H1 (cell line): Measurements from ENCODE around the gene PPP2R2C. TPM values are rescaled to one million over a fixed set of nuclear protein-coding genes. Genes with fewer than 3 reads are reported as not detected.

Experiments used
- CTCF ChIA-PET: fragments of 300-600 bp; sonication (Branson Sonifier 250); formaldehyde crosslinking; loops from one replicate; lab custom pipeline; 2021; ENCODE audit not compliant: partially characterized antibody; lab: Charles Lee
- POLR2A ChIA-PET: fragments of 300-600 bp; sonication (Branson Sonifier 250); formaldehyde crosslinking; loops from one replicate; lab custom pipeline; 2021; ENCODE audit warnings: inconsistent platforms; ENCODE audit not compliant: partially characterized antibody; lab: Charles Lee
- DNase-seq, 2 experiments: peaks; one replicate each; pipeline versions ENCODE4 v3.0.0 to v3.0.0-alpha.2; 2010 to 2022; ENCODE audit warnings: low spot score in 2 of 2, low read depth in 1 of 2, mixed read lengths in 1 of 2
- FAIRE-seq: peaks from 2 replicates; lab custom pipeline; 2011; peaks lifted over from hg19 to GRCh38; lab: Jason Lieb, UNC
- H2AFZ ChIP-seq: 2 replicates; pipeline ENCODE4 v1.8.1; 2012; ENCODE audit warnings: low read length, inconsistent platforms
- H2AK5ac ChIP-seq: 2 replicates; pipeline ENCODE4 v1.6.1; 2013; ENCODE audit warnings: low read depth, low read length
- H2BK120ac ChIP-seq: replicated peaks from 2 replicates; pipeline ENCODE3; 2013; ENCODE audit warnings: low read depth, low read length, inconsistent platforms
- H2BK12ac ChIP-seq: 2 replicates; pipeline ENCODE4 v1.6.1; 2013; ENCODE audit warnings: low read depth, low read length
- H2BK15ac ChIP-seq: 2 replicates; pipeline ENCODE4 v1.6.1; 2013; ENCODE audit warnings: low read length
- H2BK20ac ChIP-seq: 2 replicates; pipeline ENCODE4 v1.6.1; 2013; ENCODE audit warnings: low read length
- H2BK5ac ChIP-seq: 2 replicates; pipeline ENCODE4 v1.6.1; 2013; ENCODE audit warnings: low read depth, low read length
- H3K14ac ChIP-seq: 2 replicates; pipeline ENCODE4 v1.6.1; 2013; ENCODE audit warnings: inconsistent platforms; ENCODE audit not compliant: insufficient read length
- H3K18ac ChIP-seq: 2 replicates; pipeline ENCODE4 v1.6.1; 2013; ENCODE audit warnings: low read length; ENCODE audit errors: extremely low read depth
- H3K23ac ChIP-seq: 2 replicates; pipeline ENCODE4 v1.6.1; 2013; ENCODE audit warnings: inconsistent platforms; ENCODE audit not compliant: insufficient read length
- H3K23me2 ChIP-seq: 2 replicates; pipeline ENCODE4 v1.6.1; 2013; ENCODE audit warnings: low read depth, low read length
- H3K27ac ChIP-seq: 2 replicates; pipeline ENCODE4 v1.6.1; 2011; ENCODE audit warnings: low read depth, low read length, inconsistent platforms
- H3K27me3 ChIP-seq, 4 experiments: replicated peaks in 1 of 4; 1 replicate in 1 of 4; 2 replicates in 3 of 4; pipeline versions ENCODE4 v1.6.1 to v1.8.1; 2011 to 2013; ENCODE audit warnings: low read length in 3 of 4, mild to moderate bottlenecking in 3 of 4, inconsistent platforms in 2 of 4, mixed read lengths in 2 of 4, moderate library complexity in 1 of 4; ENCODE audit not compliant: control insufficient read depth in 3 of 4, insufficient read depth in 3 of 4; ENCODE audit errors: extremely low read depth in 1 of 4
- H3K36me3 ChIP-seq, 4 experiments: 2 replicates each; pipeline versions ENCODE4 v1.6.1 to v1.8.1; 2011 to 2013; ENCODE audit warnings: mild to moderate bottlenecking in 4 of 4, low read length in 3 of 4, moderate library complexity in 2 of 4, control low read depth in 1 of 4, inconsistent platforms in 1 of 4; ENCODE audit not compliant: insufficient read depth in 4 of 4, control insufficient read depth in 2 of 4
- H3K4ac ChIP-seq: replicated peaks from 2 replicates; pipeline ENCODE3; 2013; ENCODE audit warnings: low read length, low read depth, mixed read lengths, inconsistent platforms; ENCODE audit not compliant: insufficient read length
- H3K4me1 ChIP-seq, 4 experiments: replicated peaks in 1 of 4; 1 replicate in 1 of 4; 2 replicates in 3 of 4; pipeline versions ENCODE4 v1.6.1 to v1.8.1; 2011 to 2013; ENCODE audit warnings: low read length in 3 of 4, inconsistent platforms in 2 of 4, mixed read lengths in 1 of 4; ENCODE audit not compliant: insufficient read depth in 4 of 4, control insufficient read depth in 3 of 4
- H3K4me2 ChIP-seq, 2 experiments: 2 replicates each; pipeline versions ENCODE4 v1.6.1 to v1.8.1; 2011 to 2013; ENCODE audit warnings: low read depth in 2 of 2, low read length in 2 of 2, control low read depth in 1 of 2, inconsistent platforms in 1 of 2, mild to moderate bottlenecking in 1 of 2; ENCODE audit not compliant: insufficient read depth in 1 of 2
- H3K4me3 ChIP-seq, 4 experiments: fragments of 200-600, 300-600 bp in 1 of 4; sonication (generic), shearing (Covaris generic), sonication (Bioruptor Twin) in 1 of 4; 2 replicates each; pipeline versions ENCODE4 v1.5.1 to v1.8.1; 2011 to 2016; ENCODE audit warnings: low read length in 4 of 4, low read depth in 3 of 4, control low read depth in 2 of 4, inconsistent platforms in 2 of 4, mild to moderate bottlenecking in 2 of 4, mixed read lengths in 1 of 4, moderate library complexity in 1 of 4; ENCODE audit not compliant: insufficient read depth in 2 of 4; ENCODE audit errors: extremely low read depth in 1 of 4
- H3K56ac ChIP-seq: replicated peaks from 2 replicates; pipeline ENCODE3; 2013; ENCODE audit warnings: low read depth, mild to moderate bottlenecking, mixed read lengths, low read length, inconsistent platforms; ENCODE audit not compliant: insufficient read length
- H3K79me1 ChIP-seq: 2 replicates; pipeline ENCODE4 v1.6.1; 2013; ENCODE audit warnings: low read depth, low read length, control low read depth
- H3K79me2 ChIP-seq, 2 experiments: 2 replicates each; pipeline versions ENCODE4 v1.6.1 to v1.8.1; 2012 to 2013; ENCODE audit warnings: low read length in 2 of 2, mild to moderate bottlenecking in 2 of 2, inconsistent platforms in 1 of 2; ENCODE audit not compliant: insufficient read depth in 2 of 2, control insufficient read depth in 1 of 2
- H3K9ac ChIP-seq, 4 experiments: replicated peaks in 1 of 4; 1 replicate in 1 of 4; 2 replicates in 3 of 4; pipeline versions ENCODE4 v1.6.1 to v1.8.1; 2011 to 2013; ENCODE audit warnings: low read depth in 3 of 4, low read length in 3 of 4, control low read depth in 2 of 4, mild to moderate bottlenecking in 2 of 4, moderate library complexity in 2 of 4, inconsistent platforms in 1 of 4; ENCODE audit errors: extremely low read depth in 1 of 4
- H3K9me3 ChIP-seq, 2 experiments: 2 replicates each; pipeline versions ENCODE4 v1.6.1 to v1.8.1; 2012 to 2013; ENCODE audit warnings: mild to moderate bottlenecking in 2 of 2, moderate library complexity in 2 of 2, control low read depth in 1 of 2, inconsistent platforms in 1 of 2, low read depth in 1 of 2, low read length in 1 of 2, mixed read lengths in 1 of 2; ENCODE audit not compliant: insufficient read depth in 2 of 2
- H4K20me1 ChIP-seq, 2 experiments: replicated peaks in 1 of 2; 2 replicates each; pipeline versions ENCODE3 to v1.8.1; 2011 to 2013; ENCODE audit warnings: inconsistent platforms in 2 of 2, low read length in 2 of 2, mild to moderate bottlenecking in 1 of 2; ENCODE audit not compliant: insufficient read depth in 2 of 2, control insufficient read depth in 1 of 2
- H4K5ac ChIP-seq: 2 replicates; pipeline ENCODE4 v1.6.1; 2013; ENCODE audit warnings: low read length, low read depth, mixed read lengths, inconsistent platforms; ENCODE audit not compliant: insufficient read length
- H4K8ac ChIP-seq: 2 replicates; pipeline ENCODE4 v1.8.0; 2013; ENCODE audit warnings: mild to moderate bottlenecking, moderate library complexity, low read length, inconsistent platforms; ENCODE audit not compliant: insufficient read depth; ENCODE audit errors: extremely low read depth
- H4K91ac ChIP-seq: replicated peaks from 2 replicates; pipeline ENCODE3; 2013; ENCODE audit warnings: low read length, mixed read lengths, inconsistent platforms; ENCODE audit not compliant: insufficient read length
- CHD1 ChIP-seq: IDR thresholded peaks from 2 replicates; pipeline ENCODE4 v1.6.1; 2012; ENCODE audit warnings: low read depth, low read length, improper control_type of control experiment
- CREB1 ChIP-seq: IDR thresholded peaks from 2 replicates; pipeline ENCODE4 v1.6.1; 2012; ENCODE audit warnings: inconsistent platforms
- EP300 ChIP-seq, 2 experiments: IDR thresholded peaks; 1 replicate in 1 of 2; 2 replicates in 1 of 2; pipeline ENCODE4 v1.6.1; 2011 to 2012; ENCODE audit warnings: low read depth in 2 of 2, low read length in 2 of 2, mild to moderate bottlenecking in 2 of 2, borderline replicate concordance in 1 of 2, inconsistent platforms in 1 of 2, moderate library complexity in 1 of 2
- GTF2F1 ChIP-seq: IDR thresholded peaks from 2 replicates; pipeline ENCODE4 v1.6.1; 2012; ENCODE audit warnings: low read depth, low read length, improper control_type of control experiment, borderline replicate concordance
- PHF8 ChIP-seq: fragments of 200-600 bp; sonication (generic); conservative IDR thresholded peaks from 2 replicates; pipeline ENCODE4 v1.7.1; 2012; ENCODE audit warnings: low read depth, mild to moderate bottlenecking, inconsistent platforms, low read length, moderate library complexity
- POLR2A ChIP-seq, 2 experiments: IDR thresholded peaks; 1 replicate in 1 of 2; 2 replicates in 1 of 2; pipeline ENCODE4 v1.6.1; 2011; ENCODE audit warnings: low read depth in 2 of 2, low read length in 2 of 2, mild to moderate bottlenecking in 2 of 2; ENCODE audit errors: control extremely low read depth in 1 of 2
- POU5F1 ChIP-seq: IDR thresholded peaks from 2 replicates; pipeline ENCODE4 v1.6.1; 2011; ENCODE audit warnings: low read depth, mild to moderate bottlenecking, low read length, moderate library complexity
- RFX5 ChIP-seq: IDR thresholded peaks from 2 replicates; pipeline ENCODE4 v1.6.1; 2011; ENCODE audit warnings: low read depth, low read length, improper control_type of control experiment, borderline replicate concordance
- RXRA ChIP-seq: IDR thresholded peaks from 2 replicates; pipeline ENCODE4 v1.6.1; 2011; ENCODE audit warnings: low read depth, mild to moderate bottlenecking, low read length, moderate library complexity; ENCODE audit not compliant: insufficient read depth
- WGBS, 2 experiments: shearing (Covaris generic) in 1 of 2; methylation state at CpG; one replicate each; pipeline versions ENCODE4 v1.1.6 to v1.1.7; 2013 to 2015; ENCODE audit warnings: low lambda C conversion rate in 2 of 2, mixed read lengths in 2 of 2, inconsistent platforms in 1 of 2, low coverage in 1 of 2, missing lambda C conversion rate in 1 of 2; ENCODE audit not compliant: insufficient replicate concordance in 2 of 2, insufficient coverage in 1 of 2, insufficient read length in 1 of 2; ENCODE audit errors: extremely low coverage in 1 of 2, missing lambda C conversion rate in 1 of 2; 5-methylcytosine and 5-hydroxymethylcytosine counted together
- polyA plus RNA-seq, 7 experiments: library from polyadenylated mRNA; depleted of rRNA in 3 of 7; stranded (reverse) in 5 of 7; unstranded in 2 of 7; fragments of >200 nt in 5 of 7; fragments of 200-250 nt in 2 of 7; gene quantifications; 1 replicate in 5 of 7; 2 replicates in 1 of 7; 4 replicates in 1 of 7; pipeline versions ENCODE4 v1.2.1 to v1.2.3, GENCODE V29; 2011 to 2013; ENCODE audit warnings: missing spikeins in 2 of 7, mixed read lengths in 2 of 7
- total RNA-seq: library from RNA; stranded (reverse); fragmentation: NEBNext Ultra II Directional; extraction: Animal tissue kit (Norgen Biotek cat#: 25700); gene quantifications from 2 replicates; pipeline ENCODE4 v1.2.1, GENCODE V29; 2021

The PPP2R2C gene
- total and polyA plus RNA-seq, 2 of the 8 experiments (the other 6 are each of a cell fraction or from before 2014, with no cell fraction given) = 6.4 TPM

DNA sequence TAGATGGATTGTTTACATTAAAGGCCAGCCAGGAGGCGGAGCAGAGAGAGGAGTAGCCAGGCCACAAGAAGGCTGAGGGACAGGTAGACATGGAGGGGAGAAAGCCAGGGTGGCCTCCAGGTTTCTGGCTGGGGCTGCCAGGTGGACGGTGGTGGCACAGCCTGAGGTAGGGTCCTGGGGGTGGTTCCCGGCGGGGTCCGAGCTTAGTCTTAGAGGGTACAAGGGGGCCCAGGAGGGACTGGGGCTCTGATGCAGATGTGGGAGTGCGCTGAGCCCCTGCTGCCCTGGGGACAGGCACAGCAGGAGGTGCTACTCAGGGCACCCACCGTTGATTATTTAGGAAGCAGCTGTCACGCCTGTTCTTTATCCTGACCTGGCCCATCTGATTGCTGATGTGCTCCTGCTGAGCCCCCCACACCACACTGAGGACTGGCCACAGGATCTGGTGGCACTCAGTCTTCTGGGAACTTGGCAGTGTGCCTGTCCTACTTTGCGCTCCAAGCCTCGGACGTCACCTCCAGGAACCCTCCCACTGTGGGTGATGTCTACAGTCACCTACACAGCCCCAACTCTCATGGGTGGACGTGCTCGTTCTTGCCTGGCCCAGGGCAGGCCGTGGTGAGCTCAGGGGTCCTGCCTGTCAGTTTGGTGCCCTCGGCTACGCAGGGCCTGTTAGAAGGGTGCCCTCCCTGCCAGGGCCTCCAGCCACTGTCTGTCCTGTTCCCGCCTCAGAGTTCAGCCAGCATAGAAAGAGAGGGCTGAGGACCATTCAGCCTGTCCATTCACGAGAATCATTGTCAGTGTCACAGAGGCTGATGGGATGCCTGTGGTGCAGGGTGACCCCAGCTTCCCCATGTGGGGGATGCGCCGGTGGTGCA, 190.7 kb downstream of the PPP2R2C start:
- peaks cover 2 to 5% (median 3%) of the 10 kb centered on the region in 4 experiments; a peak in 3 of 8 replicates for H3K36me3 ChIP-seq
- no peaks in the 10 kb centered on the region for H3K79me2 ChIP-seq
- no peak overlapping the region for H3K4me2 ChIP-seq
- no peaks in the 10 kb centered on the region for H3K9me3 ChIP-seq
- no peak overlapping the region for H3K23ac ChIP-seq
- no peak overlapping the region for H3K4ac ChIP-seq
- no peak overlapping the region for H3K4me3 ChIP-seq
- no peak overlapping the region; the same call in 1 of the 2 replicates for H3K27ac ChIP-seq
- H3K14ac ChIP-seq = no peak overlapping the region
- H3K9ac ChIP-seq = no peak overlapping the region
- no peak overlapping the region for H2BK12ac ChIP-seq
- no peak overlapping the region for H2BK120ac ChIP-seq
- H3K23me2 ChIP-seq = no peaks in the 10 kb centered on the region
- H4K8ac ChIP-seq = 0 out of 2 replicates have a peak overlapping the region, but pooled peaks have one; percentile 5
- no peak overlapping the region for H2AFZ ChIP-seq
- no peak overlapping the region for H2AK5ac ChIP-seq
- no peak overlapping the region for H4K5ac ChIP-seq
- WGBS, 2 experiments = 94% methylated on average over 19 of the region's 20 CpGs; no CpG with 5 or more reads in 1 of the 2 experiments
- H3K18ac ChIP-seq = no peak overlapping the region
- TF ChIP-seq POLR2A (IDR thresholded peaks at IDR 0.05; ENCODE audit: control extremely low read depth in 1 of 2, low read depth in 2 of 2, low read length in 2 of 2) (no peak), CHD1 (no peak), POU5F1 (no peak), CREB1 (no peak), PHF8 (no peak), RFX5 (no peak), EP300 (IDR thresholded peaks at IDR 0.05; ENCODE audit: borderline replicate concordance in 1 of 2, low read depth in 2 of 2, low read length in 2 of 2) (no peak), GTF2F1 (no peak), RXRA (no peak)
- H3K27me3 ChIP-seq = no peaks in the 10 kb centered on the region
- no peaks in the 10 kb centered on the region; the same call in 1 of the 2 replicates for H3K79me1 ChIP-seq
- no peak overlapping the region for H2BK20ac ChIP-seq
- POLR2A ChIA-PET = interaction anchor here (1.4 to 1.7 kb wide), 2 partner anchors 9 to 24 kb away, joined by 3 to 5 read pairs; no protein-coding TSS in a partner anchor
- DNase-seq (no peak), FAIRE-seq (no peak)
- no peak overlapping the region for H2BK15ac ChIP-seq
- no peaks in the 10 kb centered on the region for H3K4me1 ChIP-seq
- no peak overlapping the region for H4K91ac ChIP-seq
- no peak overlapping the region; the same call in 1 of the 2 replicates for H2BK5ac ChIP-seq
- no peak overlapping the region for H3K56ac ChIP-seq
- H4K20me1 ChIP-seq = peaks cover 0 to 16% of the 10 kb centered on the region in 2 experiments
- CTCF ChIA-PET = interaction anchor here (0.6 to 17.6 kb wide), 6 partner anchors 9 to 284 kb away, joined by 3 to 263 read pairs (median 4); no protein-coding TSS in a partner anchor
